Osteocyte (in vitro differentiated cells): ENCODE results near the gene ABCA3. TPM values are rescaled to one million over a fixed set of nuclear protein-coding genes. Genes with fewer than 3 reads are reported as not detected.
A peak's percentile ranks its signal among the peaks of the same experiment; 100 is the strongest.
"Not testable (repeated sequence)": the region's sequence is repeated elsewhere in the genome, so short reads cannot be mapped to it uniquely, and the experiment has no call there.

Source experiments
- DNase-seq: peaks from one replicate; pipeline ENCODE4 v3.0.0; 2021; ENCODE audit warnings: mixed read lengths; ENCODE audit not compliant: unreplicated experiment; ENCODE audit errors: extremely low spot score
- H3K27ac Mint-ChIP-seq: one replicate; pipeline ENCODE4 v1.8.0; 2021; ENCODE audit warnings: mild to moderate bottlenecking, mixed read lengths; ENCODE audit not compliant: unreplicated experiment
- H3K27me3 Mint-ChIP-seq: one replicate; pipeline ENCODE4 v1.8.0; 2021; ENCODE audit warnings: mixed read lengths; ENCODE audit not compliant: unreplicated experiment
- H3K36me3 Mint-ChIP-seq: one replicate; pipeline ENCODE4 v1.8.0; 2021; ENCODE audit warnings: mixed read lengths; ENCODE audit not compliant: unreplicated experiment
- H3K4me1 Mint-ChIP-seq: one replicate; pipeline ENCODE4 v1.8.0; 2021; ENCODE audit warnings: mixed read lengths; ENCODE audit not compliant: unreplicated experiment
- H3K4me3 Mint-ChIP-seq: one replicate; pipeline ENCODE4 v1.8.0; 2021; ENCODE audit warnings: mild to moderate bottlenecking, moderate library complexity, mixed read lengths; ENCODE audit not compliant: unreplicated experiment
- H3K9me3 Mint-ChIP-seq: one replicate; pipeline ENCODE4 v1.8.0; 2021; ENCODE audit warnings: mixed read lengths; ENCODE audit not compliant: unreplicated experiment
- CTCF ChIP-seq: fragments of 200-600 bp; sonication (generic); IDR thresholded peaks from 2 replicates; pipeline ENCODE4 v1.5.0; 2021; ENCODE audit warnings: antibody characterized with exemption, mild to moderate bottlenecking, moderate library complexity
- long read RNA-seq: library from polyadenylated mRNA; unstranded; transcript quantifications from one replicate; pipeline ENCODE4 v2.0.0, GENCODE V29; 2021
- total RNA-seq: library from RNA; stranded (reverse); gene quantifications from 2 replicates; pipeline ENCODE4 v1.2.1, GENCODE V29; 2021

ABCA3 gene
- total RNA-seq, result 20.4 and 21.0 TPM in 2 replicates
- long read RNA-seq, partial matches to known transcripts, result 9 of 10 reads
- long read RNA-seq, other reads (novel, unspliced or antisense), result 0 of 10 reads

- DNase-seq, result peak; percentile 100
- Mint-ChIP-seq H3K4me3 (peak within 1 kb of the TSS; percentile 77), H3K27me3 (peaks cover 28% of the 10 kb centered on the region), H3K27ac (no peak within 1 kb of the TSS), H3K9me3 (no peaks in the 10 kb centered on the region), H3K4me1 (peaks cover 10% of the 10 kb centered on the region), H3K36me3 (no peaks in the 10 kb centered on the region)
- peak; percentile 100 for TF ChIP-seq CTCF
Observed at GRCh38 chr16:2340564-2341455, at the start of gene ABCA3. TSS of gene ABCA3 (minus strand) at chr16:2340728. CDS start at chr16:2326466, 14,262 bp downstream.

- Mint-ChIP-seq H3K27me3 (peaks cover 5% of the 10 kb centered on the region), H3K9me3 (peaks cover 6% of the 10 kb centered on the region), H3K27ac (no peak overlapping the region), H3K4me1 (peaks cover 9% of the 10 kb centered on the region), H3K36me3 (peaks cover 3% of the 10 kb centered on the region), H3K4me3 (no peak overlapping the region)
- TF ChIP-seq CTCF, result no peak
- DNase-seq, result no peak
Observed at GRCh38 chr16:2388875-2389433, 48.4 kb upstream of the ABCA3 start.

- Mint-ChIP-seq H3K4me1 (peaks cover 9% of the 10 kb centered on the region), H3K27ac (no peak overlapping the region), H3K36me3 (peaks cover 3% of the 10 kb centered on the region), H3K4me3 (no peak overlapping the region), H3K27me3 (peaks cover 2% of the 10 kb centered on the region), H3K9me3 (peaks cover 6% of the 10 kb centered on the region)
- no peak for TF ChIP-seq CTCF
- no peak for DNase-seq
Observed at GRCh38 chr16:2388139-2388874, 47.8 kb upstream of the ABCA3 start.

GRCh38 chr16:2386990-2387389, 46.5 kb upstream of the ABCA3 start:
- no peak for DNase-seq
- Mint-ChIP-seq H3K27ac (no peak overlapping the region), H3K36me3 (peaks cover 3% of the 10 kb centered on the region), H3K4me1 (peaks cover 4% of the 10 kb centered on the region), H3K27me3 (peaks cover 7% of the 10 kb centered on the region), H3K4me3 (no peak overlapping the region), H3K9me3 (peaks cover 6% of the 10 kb centered on the region)
- peak; percentile 14 for TF ChIP-seq CTCF

- not testable (repeated sequence) for DNase-seq, H3K27ac Mint-ChIP-seq, H3K4me1 Mint-ChIP-seq, H3K9me3 Mint-ChIP-seq, H3K36me3 Mint-ChIP-seq, H3K4me3 Mint-ChIP-seq
- peaks cover 12% of the 10 kb centered on the region for H3K27me3 Mint-ChIP-seq
Observed at GRCh38 chr16:2385982-2386381, 45.5 kb upstream of the ABCA3 start.
